Fibroblast of lung (primary cell): ENCODE results near the gene ADAMTS19. TPM values are rescaled to one million over a fixed set of nuclear protein-coding genes. Genes with fewer than 3 reads are reported as not detected.
"Not testable (repeated sequence)": the region's sequence is repeated elsewhere in the genome, so short reads cannot be mapped to it uniquely, and the experiment has no call there.

Experiments used
- DNase-seq, 2 donors: peaks; one replicate each; pipeline versions ENCODE4 v3.0.0 to v3.0.0-alpha.2; 2010; ENCODE audit warnings: low read depth in 2 of 2
- H2AFZ ChIP-seq: 2 replicates; pipeline ENCODE4 v1.5.1; 2012; ENCODE audit warnings: low read length, control low read depth, inconsistent platforms
- H3K27ac ChIP-seq: 2 replicates; pipeline ENCODE4 v1.5.1; 2011; ENCODE audit warnings: low read length, control low read depth; ENCODE audit not compliant: insufficient read depth
- H3K27me3 ChIP-seq: 2 replicates; pipeline ENCODE4 v1.5.1; 2011; ENCODE audit warnings: mild to moderate bottlenecking, low read length; ENCODE audit not compliant: control insufficient read depth, insufficient read depth
- H3K36me3 ChIP-seq: 2 replicates; pipeline ENCODE4 v1.5.1; 2011; ENCODE audit warnings: low read length; ENCODE audit not compliant: control insufficient read depth, insufficient read depth
- H3K4me1 ChIP-seq: 2 replicates; pipeline ENCODE4 v1.5.1; 2011; ENCODE audit warnings: low read length; ENCODE audit not compliant: control insufficient read depth, insufficient read depth; ENCODE audit errors: extremely low read depth
- H3K4me2 ChIP-seq: 2 replicates; pipeline ENCODE4 v1.5.1; 2011; ENCODE audit warnings: low read length, control low read depth; ENCODE audit not compliant: insufficient read depth; ENCODE audit errors: extremely low read depth
- H3K4me3 ChIP-seq, 4 experiments: fragments of 200-600 bp in 1 of 4; sonication (generic) in 1 of 4; replicated peaks in 1 of 4; 2 replicates each; pipeline ENCODE4 v1.5.1; 2011 to 2016; ENCODE audit warnings: low read length in 4 of 4, low read depth in 3 of 4, mild to moderate bottlenecking in 3 of 4, control low read depth in 2 of 4, inconsistent platforms in 1 of 4, mixed read lengths in 1 of 4; ENCODE audit not compliant: insufficient read depth in 1 of 4; ENCODE audit errors: control extremely low read depth in 1 of 4
- H3K79me2 ChIP-seq: 2 replicates; pipeline ENCODE4 v1.5.1; 2012; ENCODE audit warnings: mild to moderate bottlenecking, low read length, inconsistent platforms; ENCODE audit not compliant: control insufficient read depth, insufficient read depth
- H3K9ac ChIP-seq: 2 replicates; pipeline ENCODE4 v1.5.1; 2011; ENCODE audit warnings: mild to moderate bottlenecking, low read length, control low read depth; ENCODE audit not compliant: insufficient read depth
- H3K9me3 ChIP-seq: 2 replicates; pipeline ENCODE4 v1.5.1; 2012; ENCODE audit warnings: low read depth, low read length; ENCODE audit not compliant: control insufficient read depth, insufficient read depth
- H4K20me1 ChIP-seq: 2 replicates; pipeline ENCODE4 v1.5.1; 2011; ENCODE audit warnings: low read length; ENCODE audit not compliant: control insufficient read depth, insufficient read depth; ENCODE audit errors: extremely low read depth
- EZH2 ChIP-seq: IDR thresholded peaks from 2 replicates; pipeline ENCODE4 v1.5.1; 2012; ENCODE audit warnings: low read length, control low read depth, mild to moderate bottlenecking; ENCODE audit errors: missing control alignments
- polyA plus RNA-seq, 2 donors: library from polyadenylated mRNA; depleted of rRNA in 1 of 2; stranded (reverse) in 1 of 2; unstranded in 1 of 2; fragments of >200 nt; gene quantifications; 2 replicates each; pipeline ENCODE4 v1.2.1, GENCODE V29; 2011 to 2012; ENCODE audit warnings: missing spikeins in 1 of 2
- total RNA-seq: library from RNA; depleted of rRNA; stranded (reverse); fragments of >200 nt; gene quantifications from 2 replicates; pipeline ENCODE4 v1.2.1, GENCODE V29; 2014
- TF ChIP-seq, protein P1 (sequence below), 2 donors: IDR thresholded peaks in 1 of 2; conservative IDR thresholded peaks in 1 of 2; 1 replicate in 1 of 2; 2 replicates in 1 of 2; pipeline ENCODE4 v1.5.1; 2011 to 2012; ENCODE audit warnings: low read length in 2 of 2, control low read depth in 1 of 2, inconsistent platforms in 1 of 2, low read depth in 1 of 2, mild to moderate bottlenecking in 1 of 2

The ADAMTS19 gene
- total and polyA plus RNA-seq, 2 donors (not counting 1 experiment from before 2014, with no cell fraction given), result 0.09 to 0.33 TPM

GRCh38 chr5:129629575-129629974 is 169.5 kb downstream of the ADAMTS19 start:
- Histone ChIP-seq H3K9me3 (no peaks in the 10 kb centered on the region), H3K4me1 (no peaks in the 10 kb centered on the region), H3K4me2 (no peak overlapping the region), H4K20me1 (no peaks in the 10 kb centered on the region), H3K9ac (no peak overlapping the region), H3K4me3 (no peak overlapping the region), H3K27me3 (no peaks in the 10 kb centered on the region), H2AFZ (no peak overlapping the region), H3K27ac (no peak overlapping the region), H3K79me2 (no peaks in the 10 kb centered on the region), H3K36me3 (no peaks in the 10 kb centered on the region)
- TF ChIP-seq EZH2, result no peak
- TF ChIP-seq, protein P1, sequence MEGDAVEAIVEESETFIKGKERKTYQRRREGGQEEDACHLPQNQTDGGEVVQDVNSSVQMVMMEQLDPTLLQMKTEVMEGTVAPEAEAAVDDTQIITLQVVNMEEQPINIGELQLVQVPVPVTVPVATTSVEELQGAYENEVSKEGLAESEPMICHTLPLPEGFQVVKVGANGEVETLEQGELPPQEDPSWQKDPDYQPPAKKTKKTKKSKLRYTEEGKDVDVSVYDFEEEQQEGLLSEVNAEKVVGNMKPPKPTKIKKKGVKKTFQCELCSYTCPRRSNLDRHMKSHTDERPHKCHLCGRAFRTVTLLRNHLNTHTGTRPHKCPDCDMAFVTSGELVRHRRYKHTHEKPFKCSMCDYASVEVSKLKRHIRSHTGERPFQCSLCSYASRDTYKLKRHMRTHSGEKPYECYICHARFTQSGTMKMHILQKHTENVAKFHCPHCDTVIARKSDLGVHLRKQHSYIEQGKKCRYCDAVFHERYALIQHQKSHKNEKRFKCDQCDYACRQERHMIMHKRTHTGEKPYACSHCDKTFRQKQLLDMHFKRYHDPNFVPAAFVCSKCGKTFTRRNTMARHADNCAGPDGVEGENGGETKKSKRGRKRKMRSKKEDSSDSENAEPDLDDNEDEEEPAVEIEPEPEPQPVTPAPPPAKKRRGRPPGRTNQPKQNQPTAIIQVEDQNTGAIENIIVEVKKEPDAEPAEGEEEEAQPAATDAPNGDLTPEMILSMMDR (conservative IDR thresholded peaks at IDR 0.05 in 1 of 2, IDR thresholded peaks at IDR 0.05 in 1 of 2; ENCODE audit: low read depth in 1 of 2, low read length in 2 of 2), result no peak
- DNase-seq, result no peak

DNA sequence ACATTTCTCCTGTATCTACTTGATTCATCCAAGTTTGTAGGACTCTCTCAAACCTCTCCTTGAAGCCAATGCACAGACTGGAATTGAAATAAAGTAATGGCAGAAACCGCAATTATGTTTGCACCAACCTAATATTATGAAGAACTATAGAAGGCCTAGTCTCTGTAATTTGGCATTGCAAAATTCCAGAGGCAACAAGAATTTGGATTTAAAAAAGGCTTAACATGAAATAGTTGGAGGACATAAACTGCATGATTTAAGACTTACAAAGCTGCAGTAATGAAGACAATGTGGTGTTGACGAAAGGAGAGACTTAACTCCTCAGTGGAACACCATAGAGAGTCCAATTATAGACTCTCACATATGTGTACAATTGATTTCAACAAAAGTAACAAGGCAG is 170.0 kb downstream of the ADAMTS19 start:
- Histone ChIP-seq H3K9ac (no peak overlapping the region), H3K27ac (no peak overlapping the region), H3K4me3 (no peak overlapping the region), H3K79me2 (no peaks in the 10 kb centered on the region), H4K20me1 (no peaks in the 10 kb centered on the region), H3K27me3 (no peaks in the 10 kb centered on the region), H3K4me1 (no peaks in the 10 kb centered on the region), H2AFZ (no peak overlapping the region), H3K36me3 (no peaks in the 10 kb centered on the region), H3K9me3 (no peaks in the 10 kb centered on the region), H3K4me2 (no peak overlapping the region)
- TF ChIP-seq, protein P1 (conservative IDR thresholded peaks at IDR 0.05 in 1 of 2, IDR thresholded peaks at IDR 0.05 in 1 of 2; ENCODE audit: low read depth in 1 of 2, low read length in 2 of 2), result no peak
- no peak for TF ChIP-seq EZH2
- no peak for DNase-seq

- peak in 1 of 2 donors; percentile 2 for DNase-seq
- H3K4me2 ChIP-seq, result no peak overlapping the region
- TF ChIP-seq, protein P1 (conservative IDR thresholded peaks at IDR 0.05 in 1 of 2, IDR thresholded peaks at IDR 0.05 in 1 of 2; ENCODE audit: low read depth in 1 of 2, low read length in 2 of 2), result no peak
- no peak for TF ChIP-seq EZH2
These were observed 171.9 kb downstream of the ADAMTS19 start for GRCh38 chr5:129631961-129632360.

DNA sequence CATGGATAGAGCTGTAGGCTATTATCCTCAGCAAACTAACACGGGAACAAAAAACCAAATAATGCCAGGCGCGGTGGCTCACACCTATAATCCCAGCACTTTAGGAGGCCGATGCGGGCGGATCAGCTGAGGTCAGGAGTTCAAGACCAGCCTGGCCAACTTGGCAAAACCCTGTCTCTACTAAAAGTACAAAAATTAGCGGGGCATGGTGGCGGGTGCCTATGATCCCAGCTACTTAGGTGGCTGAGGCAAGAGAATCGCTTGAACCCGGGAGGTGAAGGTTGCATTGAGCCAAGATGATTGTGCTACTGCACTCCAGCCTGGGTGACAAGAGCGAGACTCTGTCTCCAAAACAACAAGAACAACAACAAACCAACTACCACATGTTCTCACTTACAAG is 177.4 kb downstream of the ADAMTS19 start:
- H3K9me3 ChIP-seq, H3K4me1 ChIP-seq, H3K4me2 ChIP-seq, H4K20me1 ChIP-seq, H3K36me3 ChIP-seq, H3K79me2 ChIP-seq, DNase-seq, H3K9ac ChIP-seq, H3K27me3 ChIP-seq, H3K4me3 ChIP-seq, H3K27ac ChIP-seq, H2AFZ ChIP-seq: not testable (repeated sequence)

More at GRCh38 chr5:129631961-129632360, 171.9 kb downstream of the ADAMTS19 start:
- no peak overlapping the region for H3K4me3 ChIP-seq
- H3K4me1 ChIP-seq, result no peaks in the 10 kb centered on the region
- no peaks in the 10 kb centered on the region for H4K20me1 ChIP-seq
- H3K27ac ChIP-seq, result no peak overlapping the region
- H3K9me3 ChIP-seq, result no peaks in the 10 kb centered on the region
- no peaks in the 10 kb centered on the region for H3K27me3 ChIP-seq
- no peak overlapping the region for H2AFZ ChIP-seq
- H3K79me2 ChIP-seq, result no peaks in the 10 kb centered on the region
- H3K36me3 ChIP-seq, result no peaks in the 10 kb centered on the region
- H3K9ac ChIP-seq, result no peak overlapping the region
